Adrenal gland (tissue), 5 donors: ENCODE measurements around the gene CPA4.

ENCODE experiments used
- CTCF ChIP-seq, 6 experiments: fragments of 450-650 bp in 4 of 6; fragments of 200-600 bp in 2 of 6; sonication (generic) in 1 of 6; IDR thresholded peaks; 1 replicate in 5 of 6; 2 replicates in 1 of 6; pipeline versions ENCODE4 v1.5.1 to v1.8.0; 2016 to 2021; ENCODE audit warnings: antibody characterized with exemption in 6 of 6, mild to moderate bottlenecking in 2 of 6, moderate library complexity in 1 of 6
- POLR2A ChIP-seq, 2 donors: fragments of 450-650 bp; IDR thresholded peaks; one replicate each; pipeline ENCODE4 v1.6.1; 2017; ENCODE audit warnings: antibody characterized with exemption in 2 of 2, mild to moderate bottlenecking in 2 of 2, moderate library complexity in 1 of 2
- donor health status: DM: no; HTN: no; CAD: no.

- no peak for TF ChIP-seq CTCF (IDR thresholded peaks at IDR 0.05)
- no peak for TF ChIP-seq POLR2A (IDR thresholded peaks at IDR 0.05)
Observed at GRCh38 chr7:130301501-130302020, 8.6 kb downstream of the CPA4 start.
